Caco-2 (cell line): ENCODE measurements around the gene CABP1. TPM values are rescaled to one million over a fixed set of nuclear protein-coding genes. Genes with fewer than 3 reads are reported as not detected.

Experiments
- Bru-seq: library from RNA; stranded (reverse); fragments of 400-500 nt; gene quantifications from one replicate; lab custom pipeline; 2021; lab: Mats Ljungman, UMichigan
- BruChase-seq, 2 experiments: library from RNA; stranded (reverse); fragments of 400-500 nt; gene quantifications; one replicate each; lab custom pipeline; 2021; lab: Mats Ljungman, UMichigan
- BruUV-seq: library from RNA; stranded (reverse); fragments of 400-500 nt; replicated peaks from 2 replicates; lab custom pipeline; 2021; lab: Mats Ljungman, UMichigan
- CTCF ChIA-PET: fragments of 300-600 bp; sonication (Branson Sonifier 250); formaldehyde crosslinking; loops from one replicate; lab custom pipeline; 2022; ENCODE audit warnings: antibody characterized with exemption; lab: Charles Lee
- POLR2A ChIA-PET: fragments of 300-600 bp; sonication (Branson Sonifier 250); formaldehyde crosslinking; loops from one replicate; lab custom pipeline; 2022; ENCODE audit warnings: antibody characterized with exemption; lab: Charles Lee
- DNase-seq, 2 experiments: peaks; one replicate each; pipeline versions ENCODE4 v3.0.0 to v3.0.0-alpha.2; 2020 to 2022
- H3K27me3 ChIP-seq: replicated peaks from 2 replicates; pipeline ENCODE4 v1.6.0; 2011; ENCODE audit warnings: low read length; ENCODE audit not compliant: control insufficient read depth, insufficient read depth
- H3K36me3 ChIP-seq: 2 replicates; pipeline ENCODE4 v1.5.1; 2011; ENCODE audit warnings: low read length; ENCODE audit not compliant: control insufficient read depth, insufficient read depth
- H3K4me1 ChIP-seq: fragments of 250-450 bp; sonication (Bioruptor Pico); 2 replicates; pipeline ENCODE4 v1.5.1; 2020; ENCODE audit warnings: mild to moderate bottlenecking
- H3K4me3 ChIP-seq: 2 replicates; pipeline ENCODE4 v1.5.1; 2011; ENCODE audit warnings: low read depth, mild to moderate bottlenecking, control low read depth, low read length
- H3K9me3 ChIP-seq: fragments of 250-450 bp; sonication (Bioruptor Pico); 2 replicates; pipeline ENCODE4 v1.5.1; 2020; ENCODE audit warnings: mild to moderate bottlenecking, moderate library complexity
- H3K27ac Mint-ChIP-seq: one replicate; pipeline ENCODE4 v1.8.0; 2022; ENCODE audit warnings: mixed read lengths; ENCODE audit not compliant: unreplicated experiment
- H3K27me3 Mint-ChIP-seq: one replicate; pipeline ENCODE4 v1.8.0; 2022; ENCODE audit warnings: mixed read lengths; ENCODE audit not compliant: insufficient read depth, unreplicated experiment
- H3K36me3 Mint-ChIP-seq: one replicate; pipeline ENCODE4 v1.8.0; 2022; ENCODE audit warnings: mild to moderate bottlenecking, mixed read lengths; ENCODE audit not compliant: insufficient read depth, unreplicated experiment
- H3K4me1 Mint-ChIP-seq: one replicate; pipeline ENCODE4 v1.8.0; 2022; ENCODE audit warnings: low read depth, mixed read lengths; ENCODE audit not compliant: unreplicated experiment
- H3K4me3 Mint-ChIP-seq: one replicate; pipeline ENCODE4 v1.8.0; 2022; ENCODE audit warnings: mild to moderate bottlenecking, moderate library complexity, mixed read lengths; ENCODE audit not compliant: unreplicated experiment
- H3K9me3 Mint-ChIP-seq: one replicate; pipeline ENCODE4 v1.8.0; 2022; ENCODE audit warnings: mixed read lengths; ENCODE audit not compliant: unreplicated experiment
- intact Hi-C: fragments of 100-400 bp; cut with micrococcal nuclease; formaldehyde crosslinking; loops from one replicate; pipeline ENCODE4 v1.10.0; 2022; ENCODE audit not compliant: unreplicated experiment
- long read RNA-seq: library from polyadenylated mRNA; stranded (forward); transcript quantifications from one replicate; pipeline ENCODE4 v2.0.0, GENCODE V29; 2022
- total RNA-seq: library from RNA; stranded (reverse); gene quantifications from 2 replicates; pipeline ENCODE4 v1.2.3, GENCODE V29; 2022
- TF ChIP-seq, protein P1 (sequence below), 2 experiments: fragments of 200-600 bp in 1 of 2; IDR thresholded peaks; 1 replicate in 1 of 2; 2 replicates in 1 of 2; pipeline versions ENCODE4 v1.5.1 to v1.8.0; 2011 to 2022; ENCODE audit warnings: antibody characterized with exemption in 1 of 2, control low read depth in 1 of 2, inconsistent platforms in 1 of 2, low read depth in 1 of 2, low read length in 1 of 2, mild to moderate bottlenecking in 1 of 2, moderate library complexity in 1 of 2; ENCODE audit not compliant: insufficient read depth in 1 of 2, severe bottlenecking in 1 of 2, unreplicated experiment in 1 of 2

Gene CABP1
- total RNA-seq (0.95 and 1.0 TPM in 2 replicates), Bru-seq, nascent RNA (percentile 32 among the genes with signal in this experiment), BruChase-seq, experiment 1, labeled RNA remaining after a 2-hour chase (percentile 32 among the genes with signal in this experiment), BruChase-seq, experiment 2, labeled RNA remaining after a 6-hour chase (percentile 39 among the genes with signal in this experiment)
- long read RNA-seq, partial matches to known transcripts, result 0 of 1 reads
- long read RNA-seq, other reads (novel, unspliced or antisense), result 0 of 1 reads

DNA sequence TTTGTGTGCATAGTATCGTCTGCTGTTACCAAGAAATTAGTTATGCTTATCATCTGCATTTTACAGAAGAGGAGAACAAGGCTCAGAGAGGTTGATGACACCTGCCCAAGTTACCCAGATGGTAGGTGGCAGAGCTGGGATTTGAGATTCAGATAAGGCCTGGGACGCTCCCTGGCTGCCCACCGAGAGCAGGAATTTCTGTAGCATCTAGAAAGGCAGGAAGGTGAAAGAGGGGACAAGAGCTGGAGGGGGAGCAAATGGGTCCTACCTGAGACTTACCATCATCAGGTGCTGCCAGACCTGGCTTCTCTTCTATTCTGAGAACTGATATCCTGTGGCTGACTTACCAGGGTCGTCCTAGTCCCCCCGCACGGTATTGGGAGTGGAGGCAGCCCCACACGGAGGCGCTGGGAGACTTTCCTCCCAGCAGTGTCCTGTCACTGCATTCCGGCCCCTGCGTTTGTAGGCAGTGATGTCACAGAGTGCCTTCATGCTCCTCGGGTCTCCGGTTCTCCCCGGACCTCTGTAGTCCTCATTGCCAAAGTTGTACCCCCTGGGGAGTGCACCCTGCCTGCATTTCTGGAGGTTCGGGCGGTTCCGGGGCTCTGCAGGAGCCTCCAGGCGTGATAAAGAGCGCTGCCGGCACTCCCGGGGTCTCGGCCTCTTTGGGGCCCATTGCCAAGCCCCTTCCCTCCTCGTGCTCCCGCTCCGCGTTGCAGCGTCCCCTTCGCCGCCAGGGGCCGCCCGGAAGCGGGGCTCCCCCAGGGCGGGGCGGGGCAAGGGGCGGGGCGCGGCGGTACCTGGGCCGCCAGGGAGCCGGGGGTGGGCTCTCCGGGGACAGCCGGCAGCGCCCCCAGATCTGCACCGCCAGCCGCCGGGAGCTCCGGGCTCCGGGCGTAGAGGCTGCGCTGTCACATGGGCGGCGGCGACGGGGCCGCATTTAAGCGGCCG, at the start of gene CABP1:
Gene CABP1, plus strand, starts transcription at position 856 of the 951 bp plus-strand sequence. Its CDS starts 60 bp downstream, at position 916.
- H3K4me1 ChIP-seq, result peaks cover 8% of the 10 kb centered on the region
- no peaks in the 10 kb centered on the region for H3K9me3 Mint-ChIP-seq
- H3K36me3 ChIP-seq, result no peaks in the 10 kb centered on the region
- H3K27me3 Mint-ChIP-seq, result peaks cover 4% of the 10 kb centered on the region
- no peaks in the 10 kb centered on the region; the same call in 1 of the 2 replicates for H3K27me3 ChIP-seq
- TSS peak; percentile 41 for BruUV-seq
- H3K4me3 ChIP-seq, result peak within 1 kb of the TSS; percentile 57
- H3K4me3 Mint-ChIP-seq, result peak within 1 kb of the TSS; percentile 71
- CTCF ChIA-PET, result interaction anchor here (0.9 to 1.4 kb wide), 3 partner anchors 9 to 70 kb away, joined by 3 to 11 read pairs (median 5); partner anchors contain the start of genes POP5 and UNC119B
- no peaks in the 10 kb centered on the region for H3K36me3 Mint-ChIP-seq
- no peaks in the 10 kb centered on the region for H3K9me3 ChIP-seq
- H3K4me1 Mint-ChIP-seq, result peaks cover 7% of the 10 kb centered on the region
- POLR2A ChIA-PET, result no interaction called here
- DNase-seq, result peak; percentile 65 to 85
- TF ChIP-seq, protein P1, sequence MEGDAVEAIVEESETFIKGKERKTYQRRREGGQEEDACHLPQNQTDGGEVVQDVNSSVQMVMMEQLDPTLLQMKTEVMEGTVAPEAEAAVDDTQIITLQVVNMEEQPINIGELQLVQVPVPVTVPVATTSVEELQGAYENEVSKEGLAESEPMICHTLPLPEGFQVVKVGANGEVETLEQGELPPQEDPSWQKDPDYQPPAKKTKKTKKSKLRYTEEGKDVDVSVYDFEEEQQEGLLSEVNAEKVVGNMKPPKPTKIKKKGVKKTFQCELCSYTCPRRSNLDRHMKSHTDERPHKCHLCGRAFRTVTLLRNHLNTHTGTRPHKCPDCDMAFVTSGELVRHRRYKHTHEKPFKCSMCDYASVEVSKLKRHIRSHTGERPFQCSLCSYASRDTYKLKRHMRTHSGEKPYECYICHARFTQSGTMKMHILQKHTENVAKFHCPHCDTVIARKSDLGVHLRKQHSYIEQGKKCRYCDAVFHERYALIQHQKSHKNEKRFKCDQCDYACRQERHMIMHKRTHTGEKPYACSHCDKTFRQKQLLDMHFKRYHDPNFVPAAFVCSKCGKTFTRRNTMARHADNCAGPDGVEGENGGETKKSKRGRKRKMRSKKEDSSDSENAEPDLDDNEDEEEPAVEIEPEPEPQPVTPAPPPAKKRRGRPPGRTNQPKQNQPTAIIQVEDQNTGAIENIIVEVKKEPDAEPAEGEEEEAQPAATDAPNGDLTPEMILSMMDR (IDR thresholded peaks at IDR 0.05; ENCODE audit: insufficient read depth in 1 of 2, low read depth in 1 of 2, low read length in 1 of 2, severe bottlenecking in 1 of 2, unreplicated experiment in 1 of 2), result peak; percentile 55 to 57
- intact Hi-C loops, result no loop called here
- peak within 1 kb of the TSS; percentile 33 for H3K27ac Mint-ChIP-seq

DNA sequence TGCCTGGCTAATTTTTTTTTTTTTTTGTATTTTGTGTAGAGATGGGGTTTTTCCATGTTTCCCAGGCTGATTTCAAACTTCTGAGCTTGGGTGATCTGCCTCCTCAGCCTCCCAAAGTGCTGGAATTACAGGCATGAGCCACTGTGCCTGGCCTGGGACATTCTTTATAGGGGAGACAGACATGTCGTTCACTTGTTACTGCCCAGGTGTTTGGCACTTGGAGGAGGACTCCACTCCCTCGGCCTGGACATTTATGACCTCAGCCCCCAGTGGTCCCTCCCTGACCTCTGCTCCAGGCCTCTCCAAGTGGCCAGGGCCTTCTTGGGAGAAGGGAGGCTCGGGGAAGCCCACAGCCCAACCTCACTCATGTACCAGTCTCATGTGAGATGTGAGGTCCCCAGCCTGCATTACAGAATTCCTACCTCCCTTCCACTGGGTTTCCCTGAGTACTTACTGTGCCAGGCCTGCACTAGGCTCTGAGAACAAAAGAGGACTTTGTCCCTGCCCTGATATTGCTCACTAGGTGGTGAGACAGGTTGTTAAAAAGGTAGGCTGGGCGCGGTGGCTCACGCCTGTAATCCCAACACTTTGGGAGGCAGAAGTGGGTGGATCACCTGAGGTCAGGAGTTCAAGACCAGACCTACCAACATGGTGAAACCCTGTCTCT, 49.6 kb upstream of the CABP1 start:
- no peaks in the 10 kb centered on the region for H3K9me3 Mint-ChIP-seq
- no peaks in the 10 kb centered on the region for H3K27me3 Mint-ChIP-seq
- ChIA-PET POLR2A (interaction anchor here (0.6 to 0.7 kb wide), 2 partner anchors 12 to 137 kb away, joined by 5 read pairs; no protein-coding TSS in a partner anchor), CTCF (no interaction called here)
- H3K36me3 ChIP-seq, result no peaks in the 10 kb centered on the region
- no peaks in the 10 kb centered on the region for H3K27me3 ChIP-seq
- no peak overlapping the region for H3K4me3 ChIP-seq
- no peak for DNase-seq
- no peak overlapping the region for H3K4me3 Mint-ChIP-seq
- BruUV-seq, result no TSS peak
- H3K36me3 Mint-ChIP-seq, result no peaks in the 10 kb centered on the region
- H3K9me3 ChIP-seq, result no peaks in the 10 kb centered on the region
- H3K4me1 Mint-ChIP-seq, result no peaks in the 10 kb centered on the region
- intact Hi-C loops, result no loop called here
- TF ChIP-seq, protein P1 (IDR thresholded peaks at IDR 0.05; ENCODE audit: insufficient read depth in 1 of 2, low read depth in 1 of 2, low read length in 1 of 2, severe bottlenecking in 1 of 2, unreplicated experiment in 1 of 2), result no peak
- no peak overlapping the region for H3K27ac Mint-ChIP-seq
- H3K4me1 ChIP-seq, result no peaks in the 10 kb centered on the region
